SH-SY5Y (cell line): Measurements from ENCODE around the gene SLC35F6.

ENCODE experiments used
- GATA2 ChIP-seq: IDR thresholded peaks from 2 replicates; pipeline ENCODE4 v1.6.1; 2011; ENCODE audit warnings: mild to moderate bottlenecking, low read depth, low read length
- GATA3 ChIP-seq: IDR thresholded peaks from 2 replicates; pipeline ENCODE4 v1.6.1; 2011; ENCODE audit warnings: low read depth, mild to moderate bottlenecking, low read length, moderate library complexity

GRCh38 chr2:26818972-26819371 lies 54.9 kb downstream of the SLC35F6 start:
- TF ChIP-seq GATA2 (no peak), GATA3 (no peak)
